Transverse colon (tissue), 4 donors: ENCODE results near the gene QKI.

ENCODE experiments used
- CTCF ChIP-seq, 5 experiments: fragments of 200-600 bp in 3 of 5; fragments of 450-650 bp in 2 of 5; sonication (generic) in 3 of 5; IDR thresholded peaks; 1 replicate in 2 of 5; 2 replicates in 3 of 5; pipeline ENCODE4 v1.5.1; 2016 to 2017; ENCODE audit warnings: antibody characterized with exemption in 5 of 5, inconsistent platforms in 3 of 5, mild to moderate bottlenecking in 2 of 5, moderate library complexity in 1 of 5
- EP300 ChIP-seq: sonication (generic); formaldehyde crosslinking; IDR thresholded peaks from one replicate; pipeline ENCODE4 v1.6.1; 2017; ENCODE audit warnings: antibody characterized with exemption, low read depth
- POLR2A ChIP-seq: fragments of 450-650 bp; IDR thresholded peaks from one replicate; pipeline ENCODE4 v1.6.1; 2016; ENCODE audit warnings: antibody characterized with exemption, mild to moderate bottlenecking, moderate library complexity
- POLR2AphosphoS5 ChIP-seq, 3 donors: sonication (generic); formaldehyde crosslinking; IDR thresholded peaks; one replicate each; pipeline ENCODE4 v1.6.1; 2016; ENCODE audit warnings: antibody characterized with exemption in 3 of 3

DNA sequence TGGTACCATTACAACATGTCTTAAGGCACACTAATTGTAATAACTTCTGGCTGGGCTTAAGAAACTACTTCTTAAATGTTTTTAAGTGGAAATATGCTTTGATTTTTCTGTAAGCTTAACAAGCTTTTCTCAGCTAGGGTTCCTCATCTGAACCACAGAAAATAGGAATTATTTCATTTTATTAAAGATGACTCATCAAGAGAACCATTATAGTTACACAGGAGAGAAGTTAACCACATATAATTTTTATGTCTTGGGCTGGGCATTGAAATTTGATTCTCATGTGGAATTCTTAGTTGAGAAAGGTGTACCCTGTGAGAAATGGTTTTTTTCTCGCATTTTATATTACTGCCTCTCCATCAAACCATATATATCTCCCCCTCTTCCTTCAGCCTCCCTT lies 75.1 kb downstream of the QKI start:
- TF ChIP-seq CTCF (IDR thresholded peaks at IDR 0.05) (no peak), POLR2A (no peak), EP300 (no peak), POLR2AphosphoS5 (IDR thresholded peaks at IDR 0.05) (no peak)
